ENCODE data around the gene FZD4. TPM values are rescaled to one million over a fixed set of nuclear protein-coding genes. Genes with fewer than 3 reads are reported as not detected.

The FZD4 gene
- total RNA-seq, 2 experiments from 2014 or later: 0.17 TPM; not detected in 1

DNA sequence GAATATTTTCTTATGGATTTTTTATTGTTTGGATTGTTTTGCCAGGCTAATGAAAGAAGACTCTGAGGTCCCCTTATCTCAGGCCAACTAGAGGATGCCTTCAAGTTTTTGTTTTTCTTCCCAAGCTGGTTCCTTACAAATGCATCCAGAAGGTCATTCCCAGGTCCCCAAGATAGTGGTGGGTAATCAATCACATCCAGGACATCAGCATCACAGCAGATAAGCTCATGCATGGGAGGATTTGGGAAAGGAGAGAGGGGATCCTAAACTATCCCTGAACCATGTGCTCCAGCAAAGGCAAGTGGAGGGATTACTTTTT lies 20.7 kb downstream of the FZD4 start:
- intact Hi-C loops (cut with micrococcal nuclease; ENCODE audit: unreplicated experiment): no loop called here
- no peaks in the 10 kb centered on the region for H3K9me2 ChIP-seq (ENCODE audit: insufficient read depth, low read length)
- no TSS peak for BruUV-seq (replicated peaks)
- no peak for DNase-seq (ENCODE audit: low spot score)
- no peaks in the 10 kb centered on the region for H3K9me3 ChIP-seq (ENCODE audit: low read length)
- no peak overlapping the region for H3K27ac ChIP-seq (ENCODE audit: low read depth, low read length, poor library complexity, severe bottlenecking)
- ChIA-PET POLR2A (interaction anchor here (0.5 to 1.6 kb wide), 2 partner anchors 366 to 1837 kb away, joined by 3 read pairs; no protein-coding TSS in a partner anchor), CTCF (ENCODE audit: unreplicated experiment) (interaction anchor here (1.1 kb wide), 1 partner anchor 422 kb away, joined by 4 read pairs; no protein-coding TSS in a partner anchor)
- H3K36me3 ChIP-seq (ENCODE audit: insufficient read depth, low read length): no peaks in the 10 kb centered on the region
- no peaks in the 10 kb centered on the region for H3K4me1 ChIP-seq (ENCODE audit: insufficient read depth, low read length, poor library complexity, severe bottlenecking)
- no peaks in the 10 kb centered on the region for H4K20me1 ChIP-seq (ENCODE audit: insufficient read depth, low read length)
- no peak overlapping the region for H3K4me2 ChIP-seq (ENCODE audit: low read length)
- H3K4me3 ChIP-seq (ENCODE audit: low read depth, low read length, poor library complexity, severe bottlenecking): no peak overlapping the region
- no peak for TF ChIP-seq EZH2phosphoT487 (IDR thresholded peaks at IDR 0.05; ENCODE audit: borderline replicate concordance, low read depth, low read length)
- TF ChIP-seq, protein P1, sequence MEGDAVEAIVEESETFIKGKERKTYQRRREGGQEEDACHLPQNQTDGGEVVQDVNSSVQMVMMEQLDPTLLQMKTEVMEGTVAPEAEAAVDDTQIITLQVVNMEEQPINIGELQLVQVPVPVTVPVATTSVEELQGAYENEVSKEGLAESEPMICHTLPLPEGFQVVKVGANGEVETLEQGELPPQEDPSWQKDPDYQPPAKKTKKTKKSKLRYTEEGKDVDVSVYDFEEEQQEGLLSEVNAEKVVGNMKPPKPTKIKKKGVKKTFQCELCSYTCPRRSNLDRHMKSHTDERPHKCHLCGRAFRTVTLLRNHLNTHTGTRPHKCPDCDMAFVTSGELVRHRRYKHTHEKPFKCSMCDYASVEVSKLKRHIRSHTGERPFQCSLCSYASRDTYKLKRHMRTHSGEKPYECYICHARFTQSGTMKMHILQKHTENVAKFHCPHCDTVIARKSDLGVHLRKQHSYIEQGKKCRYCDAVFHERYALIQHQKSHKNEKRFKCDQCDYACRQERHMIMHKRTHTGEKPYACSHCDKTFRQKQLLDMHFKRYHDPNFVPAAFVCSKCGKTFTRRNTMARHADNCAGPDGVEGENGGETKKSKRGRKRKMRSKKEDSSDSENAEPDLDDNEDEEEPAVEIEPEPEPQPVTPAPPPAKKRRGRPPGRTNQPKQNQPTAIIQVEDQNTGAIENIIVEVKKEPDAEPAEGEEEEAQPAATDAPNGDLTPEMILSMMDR (conservative IDR thresholded peaks at IDR 0.05; ENCODE audit: low read length): no peak
- H2AFZ ChIP-seq (ENCODE audit: low read length): no peak overlapping the region
- H3K79me2 ChIP-seq (ENCODE audit: insufficient read depth, low read depth, low read length): no peaks in the 10 kb centered on the region

DNA sequence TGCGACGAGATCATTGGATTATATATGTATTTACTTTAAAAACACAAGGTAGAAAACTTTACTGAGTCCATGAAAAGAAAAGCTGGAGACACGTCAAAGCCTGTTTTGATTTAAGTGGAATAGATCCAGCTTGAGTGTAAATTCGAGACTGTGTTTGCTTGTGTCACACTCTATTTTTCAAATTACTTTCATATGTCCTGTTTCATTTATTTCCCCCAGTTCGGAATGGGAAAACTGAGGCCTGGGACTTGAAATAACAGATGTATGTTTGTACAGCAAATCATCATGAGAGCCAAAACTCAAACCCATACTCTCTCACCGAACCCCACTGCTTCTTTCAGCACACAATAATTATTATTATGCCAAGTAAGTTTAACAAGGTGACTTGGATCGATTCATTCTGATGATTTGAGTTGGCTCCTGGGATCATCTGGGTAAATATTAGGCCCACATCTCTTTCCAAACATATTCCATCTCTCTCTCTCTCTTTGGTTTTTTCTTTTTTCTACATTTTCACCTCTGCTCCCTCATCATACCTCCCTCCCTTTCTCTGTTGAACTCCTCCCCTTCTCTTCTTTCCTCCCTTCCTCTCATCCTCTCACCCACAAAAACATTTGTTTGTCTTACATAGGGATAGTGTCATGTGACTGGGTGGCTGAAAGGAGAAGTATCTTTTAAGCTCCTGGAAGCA lies 21.2 kb downstream of the FZD4 start:
- TF ChIP-seq, protein P1 (conservative IDR thresholded peaks at IDR 0.05; ENCODE audit: low read length): no peak
- no peak for TF ChIP-seq EZH2phosphoT487 (IDR thresholded peaks at IDR 0.05; ENCODE audit: borderline replicate concordance, low read depth, low read length)
- no peak for DNase-seq (ENCODE audit: low spot score)
- intact Hi-C loops (cut with micrococcal nuclease; ENCODE audit: unreplicated experiment): no loop called here
- Histone ChIP-seq H3K27ac (ENCODE audit: low read depth, low read length, poor library complexity, severe bottlenecking) (no peak overlapping the region), H2AFZ (ENCODE audit: low read length) (no peak overlapping the region), H3K4me1 (ENCODE audit: insufficient read depth, low read length, poor library complexity, severe bottlenecking) (no peaks in the 10 kb centered on the region), H3K4me3 (ENCODE audit: low read depth, low read length, poor library complexity, severe bottlenecking) (no peak overlapping the region), H3K9me3 (ENCODE audit: low read length) (no peaks in the 10 kb centered on the region), H4K20me1 (ENCODE audit: insufficient read depth, low read length) (no peaks in the 10 kb centered on the region), H3K4me2 (ENCODE audit: low read length) (no peak overlapping the region), H3K79me2 (ENCODE audit: insufficient read depth, low read depth, low read length) (no peaks in the 10 kb centered on the region), H3K36me3 (ENCODE audit: insufficient read depth, low read length) (no peaks in the 10 kb centered on the region), H3K9me2 (ENCODE audit: insufficient read depth, low read length) (no peaks in the 10 kb centered on the region)
- no TSS peak for BruUV-seq (replicated peaks)
- CTCF ChIA-PET (ENCODE audit: unreplicated experiment): no interaction called here
- POLR2A ChIA-PET: interaction anchor here (1.4 kb wide), 1 partner anchor 7 kb away, joined by 4 read pairs; no protein-coding TSS in a partner anchor

Measured in OCI-LY7 (cell line).